Gastrocnemius medialis (tissue), 4 donors: ENCODE results near the gene SLIRP. TPM values are rescaled to one million over a fixed set of nuclear protein-coding genes. Genes with fewer than 3 reads are reported as not detected.
"Not testable (repeated sequence)": the region's sequence is repeated elsewhere in the genome, so short reads cannot be mapped to it uniquely, and the experiment has no call there.

ENCODE experiments used
- ATAC-seq, 2 donors: fragments of 150-250 bp; one replicate each; pipeline ENCODE4 v1.9.1; 2016
- DNase-seq, 2 donors: peaks; one replicate each; pipeline ENCODE4 v3.0.0-alpha.2; 2019
- H3K27ac ChIP-seq, 4 donors: fragments of 200-600 bp; sonication (generic); 1 replicate in 1 of 4; 2 replicates in 3 of 4; pipeline ENCODE4 v1.5.1; 2016 to 2018; ENCODE audit warnings: mild to moderate bottlenecking in 2 of 4, moderate library complexity in 1 of 4
- H3K27me3 ChIP-seq, 3 donors: fragments of 200-600 bp; sonication (generic) in 2 of 3; 1 replicate in 1 of 3; 2 replicates in 2 of 3; pipeline versions ENCODE4 v1.5.1 to v1.6.0; 2016 to 2019; ENCODE audit warnings: mild to moderate bottlenecking in 1 of 3, moderate library complexity in 1 of 3
- H3K36me3 ChIP-seq, 2 donors: fragments of 200-600 bp; sonication (generic) in 1 of 2; one replicate each; pipeline ENCODE4 v1.5.1; 2017 to 2018
- H3K4me1 ChIP-seq, 2 donors: fragments of 200-600 bp; sonication (generic) in 1 of 2; one replicate each; pipeline ENCODE4 v1.5.1; 2016 to 2017; ENCODE audit warnings: mild to moderate bottlenecking in 2 of 2
- H3K4me3 ChIP-seq, 4 donors: fragments of 200-600 bp; sonication (generic) in 3 of 4; 1 replicate in 1 of 4; 2 replicates in 3 of 4; pipeline ENCODE4 v1.5.1; 2016 to 2019; ENCODE audit warnings: mild to moderate bottlenecking in 2 of 4
- H3K9me3 ChIP-seq, 3 donors: fragments of 200-600 bp; sonication (generic) in 2 of 3; 1 replicate in 1 of 3; 2 replicates in 2 of 3; pipeline ENCODE4 v1.5.1; 2016 to 2019
- POLR2A ChIP-seq, 2 donors: fragments of 450-650 bp; IDR thresholded peaks; one replicate each; pipeline ENCODE4 v1.6.1; 2017; ENCODE audit warnings: antibody characterized with exemption in 2 of 2, mild to moderate bottlenecking in 2 of 2, moderate library complexity in 2 of 2
- in situ Hi-C, 4 donors: fragments of 200-750 bp; cut with MboI; loops; one replicate each; pipeline versions ENCODE4 v1.15.0 to v1.8.0; 2017; ENCODE audit warnings: low sequenced_read_pairs in 4 of 4
- intact Hi-C: fragments of 100-400 bp; cut with DNase I; formaldehyde crosslinking; loops from one replicate; pipeline ENCODE4 v1.15.1; 2023; ENCODE audit warnings: low total_unique reads
- total RNA-seq, 4 donors: library from RNA; depleted of rRNA; stranded (reverse); fragments of >200 nt; gene quantifications; one replicate each; pipeline versions ENCODE4 v1.1.0 to v1.2.3, GENCODE V29; 2016
- TF ChIP-seq, protein P1 (sequence below), 5 experiments: fragments of 450-650 bp in 3 of 5; fragments of 200-600 bp in 2 of 5; sonication (generic) in 2 of 5; IDR thresholded peaks in 4 of 5; conservative IDR thresholded peaks in 1 of 5; 1 replicate in 4 of 5; 2 replicates in 1 of 5; pipeline ENCODE4 v1.5.1; 2016 to 2019; ENCODE audit warnings: antibody characterized with exemption in 5 of 5, mild to moderate bottlenecking in 3 of 5, moderate library complexity in 3 of 5

SLIRP gene
- total RNA-seq, 4 donors from 2014 or later: 293 to 550 (median 332) TPM

DNA sequence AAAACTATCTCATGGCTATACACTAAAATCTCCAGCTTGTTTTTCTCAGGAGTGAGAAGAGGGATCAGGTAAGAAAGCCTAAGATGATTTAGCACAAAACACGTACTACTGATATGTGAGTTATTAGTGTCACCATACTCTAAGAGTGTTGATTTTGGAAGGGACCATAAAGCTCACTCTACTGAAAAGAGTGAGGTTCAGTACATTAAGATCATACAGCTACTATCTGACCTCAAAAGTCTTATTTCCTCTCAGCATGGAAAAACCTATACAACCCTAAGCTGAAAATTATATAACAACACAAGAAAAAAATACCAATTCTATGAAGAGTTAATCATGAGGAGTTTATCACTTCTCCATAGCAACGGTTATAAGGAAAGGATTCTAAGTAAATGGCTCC, 33.5 kb downstream of the SLIRP start:
- intact Hi-C loops: no loop called here
- no peak for ATAC-seq
- TF ChIP-seq POLR2A (IDR thresholded peaks at IDR 0.05): no peak
- TF ChIP-seq, protein P1, sequence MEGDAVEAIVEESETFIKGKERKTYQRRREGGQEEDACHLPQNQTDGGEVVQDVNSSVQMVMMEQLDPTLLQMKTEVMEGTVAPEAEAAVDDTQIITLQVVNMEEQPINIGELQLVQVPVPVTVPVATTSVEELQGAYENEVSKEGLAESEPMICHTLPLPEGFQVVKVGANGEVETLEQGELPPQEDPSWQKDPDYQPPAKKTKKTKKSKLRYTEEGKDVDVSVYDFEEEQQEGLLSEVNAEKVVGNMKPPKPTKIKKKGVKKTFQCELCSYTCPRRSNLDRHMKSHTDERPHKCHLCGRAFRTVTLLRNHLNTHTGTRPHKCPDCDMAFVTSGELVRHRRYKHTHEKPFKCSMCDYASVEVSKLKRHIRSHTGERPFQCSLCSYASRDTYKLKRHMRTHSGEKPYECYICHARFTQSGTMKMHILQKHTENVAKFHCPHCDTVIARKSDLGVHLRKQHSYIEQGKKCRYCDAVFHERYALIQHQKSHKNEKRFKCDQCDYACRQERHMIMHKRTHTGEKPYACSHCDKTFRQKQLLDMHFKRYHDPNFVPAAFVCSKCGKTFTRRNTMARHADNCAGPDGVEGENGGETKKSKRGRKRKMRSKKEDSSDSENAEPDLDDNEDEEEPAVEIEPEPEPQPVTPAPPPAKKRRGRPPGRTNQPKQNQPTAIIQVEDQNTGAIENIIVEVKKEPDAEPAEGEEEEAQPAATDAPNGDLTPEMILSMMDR (IDR thresholded peaks at IDR 0.05 in 4 of 5, conservative IDR thresholded peaks at IDR 0.05 in 1 of 5): no peak

DNA sequence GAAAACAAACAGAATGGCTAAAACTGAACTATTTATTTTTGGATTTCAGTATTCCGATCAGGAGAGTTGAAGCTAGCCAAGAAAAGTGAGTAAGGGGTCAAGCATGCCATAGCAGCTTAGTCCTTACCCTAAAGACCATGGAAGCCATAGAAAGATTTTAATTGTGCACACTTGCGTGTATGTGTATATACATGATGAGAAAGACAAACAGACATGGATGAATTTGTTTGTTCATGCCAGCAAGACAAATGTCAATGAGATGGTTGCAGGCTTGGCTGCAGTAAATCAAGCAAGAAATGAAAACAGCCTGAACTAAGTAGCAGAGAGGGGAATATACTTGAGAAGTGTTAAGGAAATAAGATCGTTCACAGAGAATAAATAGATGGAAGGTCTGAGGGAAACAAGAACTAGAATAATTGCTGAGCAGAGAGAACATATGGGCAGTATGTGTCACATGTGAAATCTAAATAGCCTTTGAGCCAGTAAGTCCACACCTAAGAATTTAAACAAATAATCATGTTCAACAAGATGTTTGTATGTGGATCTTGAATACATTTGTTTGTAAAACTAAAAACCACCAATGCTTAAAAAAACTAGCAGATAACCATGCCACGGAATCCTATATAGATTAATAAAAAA, 38.3 kb downstream of the SLIRP start:
- no peak for ATAC-seq
- no peak overlapping the region for H3K4me3 ChIP-seq
- no peak overlapping the region for H3K27ac ChIP-seq
- no peaks in the 10 kb centered on the region for H3K27me3 ChIP-seq
- no peak for DNase-seq
- H3K36me3 ChIP-seq: peaks cover 0 to 46% of the 10 kb centered on the region in 2 donors
- in situ Hi-C loops (no loop called here), intact Hi-C loops (no loop called here)
- TF ChIP-seq, protein P1 (IDR thresholded peaks at IDR 0.05 in 4 of 5, conservative IDR thresholded peaks at IDR 0.05 in 1 of 5): no peak
- no peak for TF ChIP-seq POLR2A (IDR thresholded peaks at IDR 0.05)
- H3K9me3 ChIP-seq: no peaks in the 10 kb centered on the region
- H3K4me1 ChIP-seq: peaks cover 0 to 7% of the 10 kb centered on the region in 2 donors

More for the DNA sequence above, 33.5 kb downstream of the SLIRP start:
- DNase-seq: no peak
- no peak overlapping the region for H3K27ac ChIP-seq
- H3K36me3 ChIP-seq: peaks cover 0 to 39% of the 10 kb centered on the region in 2 donors
- in situ Hi-C loops: no loop called here
- no peak overlapping the region for H3K4me3 ChIP-seq
- H3K4me1 ChIP-seq: peaks cover 18 to 25% of the 10 kb centered on the region in 2 donors
- no peaks in the 10 kb centered on the region for H3K27me3 ChIP-seq
- H3K9me3 ChIP-seq: no peaks in the 10 kb centered on the region

DNA sequence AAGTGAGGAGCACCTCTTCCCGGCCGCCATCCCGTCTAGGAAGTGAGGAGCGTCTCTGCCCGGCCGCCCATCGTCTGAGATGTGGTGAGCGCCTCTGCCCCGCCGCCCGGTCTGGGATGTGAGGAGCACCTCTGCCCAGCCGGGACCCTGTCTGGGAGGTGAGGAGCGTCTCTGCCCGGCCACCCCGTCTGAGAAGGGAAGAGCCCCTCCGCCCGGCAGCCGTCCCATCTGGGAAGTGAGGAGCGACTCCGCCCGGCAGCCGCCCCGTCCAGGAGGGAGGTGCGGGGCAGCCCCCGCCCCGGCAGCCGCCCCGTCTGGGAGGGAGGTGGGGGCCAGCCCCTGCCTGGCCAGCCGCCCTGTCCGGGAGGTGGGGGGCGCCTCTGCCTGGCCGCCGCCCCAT, 39.5 kb downstream of the SLIRP start:
- H3K27ac ChIP-seq, H3K9me3 ChIP-seq, DNase-seq, in situ Hi-C loops, ATAC-seq, H3K27me3 ChIP-seq, H3K4me3 ChIP-seq, intact Hi-C loops: not testable (repeated sequence)
- peaks cover 0 to 57% of the 10 kb centered on the region in 2 donors for H3K36me3 ChIP-seq
- peaks cover 4 to 13% of the 10 kb centered on the region in 2 donors for H3K4me1 ChIP-seq

DNA sequence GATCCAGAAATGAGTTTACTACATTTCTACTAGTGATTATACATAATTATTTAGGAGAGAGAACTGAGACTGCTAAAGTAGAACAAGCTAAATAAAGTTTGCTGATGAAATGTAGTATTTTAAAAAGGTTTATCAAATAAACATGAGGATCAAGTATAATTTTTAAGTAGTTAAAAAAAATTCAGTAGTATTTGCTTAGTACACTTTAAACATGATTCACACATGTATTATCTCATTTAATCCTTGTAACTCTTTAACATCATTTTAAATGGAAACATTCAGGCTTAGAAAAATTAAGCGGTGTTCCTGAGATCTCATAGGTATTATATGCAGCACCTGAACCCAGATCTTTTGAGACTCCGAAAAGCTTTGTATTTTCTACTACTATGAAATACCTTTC, 44.4 kb downstream of the SLIRP start:
- in situ Hi-C loops: no loop called here

DNA sequence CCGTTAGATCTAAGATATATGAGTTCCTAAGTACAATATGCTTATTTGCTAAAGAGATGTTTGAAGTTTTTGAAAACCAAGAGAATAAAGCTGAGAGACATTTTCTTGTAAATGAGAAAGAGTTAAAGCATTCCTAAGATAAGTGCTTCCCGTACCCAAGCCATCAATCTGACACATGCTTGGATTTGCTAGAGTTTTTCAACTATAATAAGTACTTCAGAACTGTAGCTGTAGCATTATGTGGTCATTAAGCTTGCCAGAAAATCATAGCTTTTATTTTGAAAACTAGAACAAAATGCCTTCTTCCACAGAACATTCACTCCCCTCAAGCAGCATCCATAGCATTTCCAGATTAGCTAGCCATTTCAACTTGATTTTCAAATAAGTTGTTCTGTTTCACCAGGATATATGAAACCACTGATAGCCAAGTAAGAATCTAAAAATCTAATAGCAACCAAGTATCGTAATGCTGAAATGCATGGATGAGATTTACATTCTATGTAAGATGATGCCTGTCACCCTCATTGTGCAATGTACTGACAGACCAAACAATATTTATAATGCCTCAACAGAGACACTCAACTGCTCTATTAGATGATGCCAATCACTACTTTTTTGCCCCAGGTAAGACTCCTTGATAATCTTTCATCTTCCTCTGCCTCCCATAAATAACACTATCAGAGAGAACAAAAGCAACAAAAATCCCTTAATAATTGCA, 45.1 kb downstream of the SLIRP start:
- ATAC-seq: no peak
- H3K27ac ChIP-seq: peak overlapping the region in 1 of 4 donors; percentile 2
- H3K36me3 ChIP-seq: peaks cover 0 to 65% of the 10 kb centered on the region in 2 donors
- intact Hi-C loops (no loop called here), in situ Hi-C loops (no loop called here)
- no peaks in the 10 kb centered on the region for H3K9me3 ChIP-seq
- DNase-seq: no peak
- H3K27me3 ChIP-seq: no peaks in the 10 kb centered on the region
- TF ChIP-seq, protein P1 (IDR thresholded peaks at IDR 0.05 in 4 of 5, conservative IDR thresholded peaks at IDR 0.05 in 1 of 5): no peak
- no peak for TF ChIP-seq POLR2A (IDR thresholded peaks at IDR 0.05)
- no peak overlapping the region for H3K4me3 ChIP-seq
- peaks cover 19 to 25% of the 10 kb centered on the region in 2 donors for H3K4me1 ChIP-seq

More for the DNA sequence above, 44.4 kb downstream of the SLIRP start:
- H3K27ac ChIP-seq: no peak overlapping the region
- no peak for TF ChIP-seq POLR2A (IDR thresholded peaks at IDR 0.05)
- TF ChIP-seq, protein P1 (IDR thresholded peaks at IDR 0.05 in 4 of 5, conservative IDR thresholded peaks at IDR 0.05 in 1 of 5): no peak
- peaks cover 0 to 65% of the 10 kb centered on the region in 2 donors for H3K36me3 ChIP-seq
- peaks cover 17 to 24% of the 10 kb centered on the region in 2 donors for H3K4me1 ChIP-seq
- no peaks in the 10 kb centered on the region for H3K9me3 ChIP-seq
- ATAC-seq: no peak
- DNase-seq: no peak
- H3K4me3 ChIP-seq: no peak overlapping the region
- intact Hi-C loops: no loop called here
- no peaks in the 10 kb centered on the region for H3K27me3 ChIP-seq
